GM21825 (cell line): Measurements from ENCODE around the gene MYH2.

ENCODE experiments used
- ATAC-seq: cut with Tn5 transposase; IDR thresholded peaks from one replicate; pipeline ENCODE4 v1.9.1; 2021; ENCODE audit warnings: mild to moderate bottlenecking, moderate library complexity; ENCODE audit not compliant: unreplicated experiment

The MYH2 gene

GRCh38 chr17:10516638-10517037 is 32.8 kb downstream of the MYH2 start:
- ATAC-seq, result no peak

- no peak for ATAC-seq
Measured at GRCh38 chr17:10516065-10516464, 33.4 kb downstream of the MYH2 start.

GRCh38 chr17:10513299-10514067 is 36.0 kb downstream of the MYH2 start:
- ATAC-seq, result no peak

- no peak for ATAC-seq
Measured at GRCh38 chr17:10512856-10513255, 36.6 kb downstream of the MYH2 start.

- ATAC-seq, result no peak
Measured at GRCh38 chr17:10499950-10500349, 49.5 kb downstream of the MYH2 start.

- no peak for ATAC-seq
Measured at GRCh38 chr17:10492004-10492403, 57.5 kb downstream of the MYH2 start.

- no peak for ATAC-seq
Measured at GRCh38 chr17:10482252-10482651, 67.2 kb downstream of the MYH2 start.

- ATAC-seq, result no peak
Measured at GRCh38 chr17:10477701-10478100, 71.8 kb downstream of the MYH2 start.

GRCh38 chr17:10474536-10474935 is 74.9 kb downstream of the MYH2 start:
- ATAC-seq, result no peak

GRCh38 chr17:10471858-10472257 is 77.6 kb downstream of the MYH2 start:
- ATAC-seq, result no peak
